Astrocyte (in vitro differentiated cells and primary cell): ENCODE data around the gene CCDC102A. TPM values are rescaled to one million over a fixed set of nuclear protein-coding genes. Genes with fewer than 3 reads are reported as not detected.
A peak's percentile ranks its signal among the peaks of the same experiment; 100 is the strongest.

Source experiments
- DNase-seq: peaks from one replicate; pipeline ENCODE4 v3.0.0-alpha.2; 2010; ENCODE audit warnings: low read depth
- FAIRE-seq: peaks from 2 replicates; lab custom pipeline; 2011; peaks lifted over from hg19 to GRCh38; lab: Jason Lieb, UNC
- H2AFZ ChIP-seq: 2 replicates; pipeline ENCODE4 v1.6.0; 2012; ENCODE audit warnings: low read depth, low read length, inconsistent platforms
- H3K27ac ChIP-seq: 2 replicates; pipeline ENCODE4 v1.5.1; 2011; ENCODE audit warnings: low read depth, low read length, inconsistent platforms
- H3K27me3 ChIP-seq: 2 replicates; pipeline ENCODE4 v1.6.0; 2011; ENCODE audit warnings: low read length, inconsistent platforms; ENCODE audit not compliant: insufficient read depth
- H3K36me3 ChIP-seq: 2 replicates; pipeline ENCODE4 v1.5.1; 2011; ENCODE audit warnings: low read length, inconsistent platforms; ENCODE audit not compliant: insufficient read depth
- H3K4me1 ChIP-seq: 2 replicates; pipeline ENCODE4 v1.5.1; 2011; ENCODE audit warnings: low read length, inconsistent platforms; ENCODE audit not compliant: insufficient read depth
- H3K4me2 ChIP-seq: 2 replicates; pipeline ENCODE4 v1.6.0; 2012; ENCODE audit warnings: low read length, inconsistent platforms
- H3K4me3 ChIP-seq: 2 replicates; pipeline ENCODE4 v1.5.1; 2011; ENCODE audit warnings: low read depth, mild to moderate bottlenecking, low read length, inconsistent platforms; ENCODE audit not compliant: insufficient read depth
- H3K79me2 ChIP-seq: 2 replicates; pipeline ENCODE4 v1.6.0; 2012; ENCODE audit warnings: mild to moderate bottlenecking, low read length, inconsistent platforms; ENCODE audit not compliant: insufficient read depth
- H3K9ac ChIP-seq: 2 replicates; pipeline ENCODE4 v1.6.0; 2012; ENCODE audit warnings: mild to moderate bottlenecking, low read length, inconsistent platforms
- H3K9me3 ChIP-seq: 2 replicates; pipeline ENCODE4 v1.5.1; 2012; ENCODE audit warnings: low read depth, mild to moderate bottlenecking, low read length, inconsistent platforms; ENCODE audit not compliant: insufficient read depth
- H4K20me1 ChIP-seq: 2 replicates; pipeline ENCODE4 v1.6.0; 2012; ENCODE audit warnings: low read length, inconsistent platforms; ENCODE audit not compliant: insufficient read depth
- H3K27ac Mint-ChIP-seq: one replicate; pipeline ENCODE4 v1.8.0; 2021; ENCODE audit warnings: mild to moderate bottlenecking, mixed read lengths; ENCODE audit not compliant: unreplicated experiment
- H3K27me3 Mint-ChIP-seq: one replicate; pipeline ENCODE4 v1.8.0; 2021; ENCODE audit warnings: low read depth, mixed read lengths; ENCODE audit not compliant: unreplicated experiment
- H3K36me3 Mint-ChIP-seq: one replicate; pipeline ENCODE4 v1.8.0; 2021; ENCODE audit warnings: low read depth, mixed read lengths; ENCODE audit not compliant: unreplicated experiment
- H3K4me1 Mint-ChIP-seq: one replicate; pipeline ENCODE4 v1.8.0; 2021; ENCODE audit warnings: low read depth, mixed read lengths; ENCODE audit not compliant: unreplicated experiment
- H3K4me3 Mint-ChIP-seq: one replicate; pipeline ENCODE4 v1.8.0; 2021; ENCODE audit warnings: mild to moderate bottlenecking, moderate library complexity, mixed read lengths; ENCODE audit not compliant: unreplicated experiment
- H3K9me3 Mint-ChIP-seq: one replicate; pipeline ENCODE4 v1.8.0; 2021; ENCODE audit warnings: mild to moderate bottlenecking, mixed read lengths; ENCODE audit not compliant: unreplicated experiment
- EZH2 ChIP-seq: IDR thresholded peaks from 2 replicates; pipeline ENCODE4 v1.6.1; 2012; ENCODE audit warnings: mild to moderate bottlenecking, low read length, inconsistent platforms; ENCODE audit not compliant: insufficient read depth
- total RNA-seq: library from RNA; stranded (reverse); gene quantifications from 2 replicates; pipeline ENCODE4 v1.2.1, GENCODE V29; 2021
- TF ChIP-seq, protein P1 (sequence below): IDR thresholded peaks from 2 replicates; pipeline ENCODE4 v1.5.1; 2011; ENCODE audit warnings: low read depth, mild to moderate bottlenecking, inconsistent platforms, low read length, moderate library complexity; ENCODE audit not compliant: insufficient read depth

CCDC102A gene
- total RNA-seq, 1 donor from 2014 or later, result 8.8 TPM

DNA sequence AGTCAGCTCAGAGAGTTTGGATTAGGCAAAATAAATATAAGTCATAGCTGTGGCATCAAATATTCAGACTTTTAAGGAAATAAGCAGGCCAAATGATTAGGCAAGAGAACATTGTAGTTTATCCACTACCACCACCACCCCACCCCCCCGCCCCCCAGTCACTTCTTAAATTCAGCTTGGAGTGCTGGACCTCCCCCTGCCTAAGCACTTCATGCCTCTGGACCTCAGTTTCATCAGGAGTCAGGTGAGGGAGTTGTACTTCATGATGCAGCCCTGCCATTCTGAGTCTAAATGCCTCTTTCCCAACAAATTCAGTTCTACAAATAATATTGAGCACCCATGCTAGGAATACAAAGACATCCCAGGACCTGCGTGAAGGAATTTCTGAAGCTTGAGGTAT is 71.8 kb downstream of the CCDC102A start:
- H3K9me3 ChIP-seq, result no peaks in the 10 kb centered on the region
- H3K4me1 ChIP-seq, result peaks cover 3% of the 10 kb centered on the region
- peak overlapping the region; percentile 22 for H3K9ac ChIP-seq
- H3K4me3 ChIP-seq, result no peak overlapping the region
- TF ChIP-seq, protein P1, sequence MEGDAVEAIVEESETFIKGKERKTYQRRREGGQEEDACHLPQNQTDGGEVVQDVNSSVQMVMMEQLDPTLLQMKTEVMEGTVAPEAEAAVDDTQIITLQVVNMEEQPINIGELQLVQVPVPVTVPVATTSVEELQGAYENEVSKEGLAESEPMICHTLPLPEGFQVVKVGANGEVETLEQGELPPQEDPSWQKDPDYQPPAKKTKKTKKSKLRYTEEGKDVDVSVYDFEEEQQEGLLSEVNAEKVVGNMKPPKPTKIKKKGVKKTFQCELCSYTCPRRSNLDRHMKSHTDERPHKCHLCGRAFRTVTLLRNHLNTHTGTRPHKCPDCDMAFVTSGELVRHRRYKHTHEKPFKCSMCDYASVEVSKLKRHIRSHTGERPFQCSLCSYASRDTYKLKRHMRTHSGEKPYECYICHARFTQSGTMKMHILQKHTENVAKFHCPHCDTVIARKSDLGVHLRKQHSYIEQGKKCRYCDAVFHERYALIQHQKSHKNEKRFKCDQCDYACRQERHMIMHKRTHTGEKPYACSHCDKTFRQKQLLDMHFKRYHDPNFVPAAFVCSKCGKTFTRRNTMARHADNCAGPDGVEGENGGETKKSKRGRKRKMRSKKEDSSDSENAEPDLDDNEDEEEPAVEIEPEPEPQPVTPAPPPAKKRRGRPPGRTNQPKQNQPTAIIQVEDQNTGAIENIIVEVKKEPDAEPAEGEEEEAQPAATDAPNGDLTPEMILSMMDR, result no peak
- no peak for TF ChIP-seq EZH2
- H3K36me3 ChIP-seq, result peaks cover 26% of the 10 kb centered on the region
- no peak overlapping the region for H3K27ac ChIP-seq
- peaks cover 50% of the 10 kb centered on the region for H4K20me1 ChIP-seq
- H3K4me1 Mint-ChIP-seq, result peaks cover 9% of the 10 kb centered on the region
- FAIRE-seq (no peak), DNase-seq (no peak)
- no peaks in the 10 kb centered on the region for H3K27me3 Mint-ChIP-seq
- no peak overlapping the region for H2AFZ ChIP-seq
- peaks cover 37% of the 10 kb centered on the region for H3K79me2 ChIP-seq
- H3K9me3 Mint-ChIP-seq, result no peaks in the 10 kb centered on the region
- H3K36me3 Mint-ChIP-seq, result peaks cover 23% of the 10 kb centered on the region
- H3K4me3 Mint-ChIP-seq, result peak overlapping the region; percentile 1
- no peak overlapping the region for H3K27ac Mint-ChIP-seq
- no peaks in the 10 kb centered on the region for H3K27me3 ChIP-seq
- H3K4me2 ChIP-seq, result no peak overlapping the region

DNA sequence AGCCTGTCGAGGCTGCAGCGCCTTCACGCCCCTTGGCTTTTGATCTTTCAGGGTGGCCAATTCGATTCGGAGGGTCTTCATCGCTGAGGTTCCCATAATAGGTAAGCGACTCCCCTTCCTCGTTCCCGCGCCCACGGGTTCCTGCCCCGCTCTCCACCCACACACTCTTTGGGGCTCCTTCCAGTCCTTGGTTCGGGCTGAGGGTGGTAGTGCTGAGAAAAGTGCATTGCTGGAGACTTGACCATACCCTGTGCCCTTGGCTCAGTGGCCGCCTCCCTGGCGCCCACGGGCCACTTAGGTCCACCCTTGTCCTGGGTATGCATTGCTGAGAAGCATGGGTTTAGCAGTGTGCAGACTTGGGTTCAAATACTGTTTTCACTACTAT is 73.4 kb downstream of the CCDC102A start:
- H3K4me1 Mint-ChIP-seq, result peaks cover 9% of the 10 kb centered on the region
- Histone ChIP-seq H3K4me3 (peak overlapping the region; percentile 93), H2AFZ (no peak overlapping the region), H3K4me1 (peaks cover 3% of the 10 kb centered on the region), H3K9ac (peak overlapping the region; percentile 91), H3K9me3 (no peaks in the 10 kb centered on the region), H3K27me3 (no peaks in the 10 kb centered on the region), H3K4me2 (peak overlapping the region; percentile 92), H3K27ac (peak overlapping the region; percentile 56), H4K20me1 (peaks cover 34% of the 10 kb centered on the region), H3K36me3 (peaks cover 26% of the 10 kb centered on the region), H3K79me2 (peaks cover 37% of the 10 kb centered on the region)
- no peak for TF ChIP-seq EZH2
- TF ChIP-seq, protein P1, result no peak
- no peaks in the 10 kb centered on the region for H3K9me3 Mint-ChIP-seq
- peaks cover 18% of the 10 kb centered on the region for H3K36me3 Mint-ChIP-seq
- DNase-seq, result no peak
- H3K27me3 Mint-ChIP-seq, result no peaks in the 10 kb centered on the region
- FAIRE-seq, result no peak
- peak overlapping the region; percentile 99 for H3K4me3 Mint-ChIP-seq
- peak overlapping the region; percentile 58 for H3K27ac Mint-ChIP-seq

DNA sequence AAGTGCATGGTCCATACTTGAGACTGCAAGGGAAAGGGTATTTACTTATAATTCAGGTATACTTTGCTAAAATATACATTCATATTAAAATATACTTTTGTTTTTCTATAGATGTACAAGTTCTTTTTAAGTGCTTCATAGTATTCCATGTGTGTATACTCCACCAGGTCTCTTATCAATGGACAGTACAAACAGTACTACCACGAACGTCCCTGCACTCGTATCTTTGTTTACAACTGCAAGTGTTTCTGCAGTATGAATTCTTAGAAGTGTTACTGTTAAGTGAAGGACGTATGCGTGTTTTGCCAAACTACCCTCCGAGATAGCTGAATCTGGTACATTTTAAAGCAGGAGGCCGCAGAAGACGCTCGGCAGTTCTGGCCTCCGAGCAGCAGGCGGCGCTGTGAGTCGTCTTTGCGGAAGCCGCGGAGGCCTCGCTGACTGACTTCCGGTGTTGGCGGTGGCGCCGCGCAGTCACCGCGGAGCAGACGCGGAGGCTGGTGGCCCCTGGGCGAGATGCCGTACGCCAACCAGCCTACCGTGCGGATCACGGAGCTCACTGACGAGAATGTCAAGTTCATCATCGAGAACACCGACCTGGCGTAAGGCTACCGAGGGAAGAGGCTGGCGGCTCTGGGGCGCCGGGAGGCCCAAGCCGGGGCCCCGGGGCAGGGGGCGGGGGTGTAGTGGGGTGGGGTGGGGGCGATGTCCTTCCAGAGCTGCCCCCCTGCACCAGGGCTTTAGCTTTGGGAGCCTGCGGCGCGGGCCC is 74.0 kb downstream of the CCDC102A start, which contains the start of gene POLR2C:
TSS of gene POLR2C (plus strand) at position 471 of the 769 bp plus-strand sequence. CDS start at position 517, 46 bp downstream.
- Mint-ChIP-seq H3K4me3 (peak within 1 kb of the TSS; percentile 99), H3K4me1 (peaks cover 12% of the 10 kb centered on the region), H3K36me3 (peaks cover 18% of the 10 kb centered on the region), H3K27me3 (no peaks in the 10 kb centered on the region), H3K27ac (peak within 1 kb of the TSS; percentile 72), H3K9me3 (no peaks in the 10 kb centered on the region)
- Histone ChIP-seq H3K4me1 (peaks cover 3% of the 10 kb centered on the region), H3K27me3 (no peaks in the 10 kb centered on the region), H3K9ac (peak within 1 kb of the TSS; percentile 91), H3K27ac (peak within 1 kb of the TSS; percentile 56), H3K36me3 (peaks cover 25% of the 10 kb centered on the region), H4K20me1 (peaks cover 34% of the 10 kb centered on the region), H3K4me3 (peak within 1 kb of the TSS; percentile 93), H2AFZ (peak within 1 kb of the TSS; percentile 83), H3K79me2 (peaks cover 37% of the 10 kb centered on the region), H3K4me2 (peak within 1 kb of the TSS; percentile 92), H3K9me3 (no peaks in the 10 kb centered on the region)
- FAIRE-seq (no peak), DNase-seq (peak; percentile 67)
- TF ChIP-seq, protein P1, result peak; percentile 92
- no peak for TF ChIP-seq EZH2
